ENCODE results near the gene MRPL4. TPM values are rescaled to one million over a fixed set of nuclear protein-coding genes. Genes with fewer than 3 reads are reported as not detected.
A peak's percentile ranks its signal among the peaks of the same experiment; 100 is the strongest.

The MRPL4 gene
- total and polyA plus RNA-seq, 2 of the 13 experiments (the other 11 are each of a cell fraction or from before 2014, with no cell fraction given) = 40.6 to 42.5 TPM

- TF ChIP-seq ZBTB49 (CRISPR knock-in tag; IDR thresholded peaks at IDR 0.05; ENCODE audit: borderline replicate concordance) = no peak
- TF ChIP-seq SRF (IDR thresholded peaks at IDR 0.05; ENCODE audit: low read depth, low read length) = no peak
- TF ChIP-seq MNT (IDR thresholded peaks at IDR 0.05) = no peak
- no peak for TF ChIP-seq ZNF225 (CRISPR knock-in tag; IDR thresholded peaks at IDR 0.05)
- TF ChIP-seq SP140L (CRISPR knock-in tag; IDR thresholded peaks at IDR 0.05; ENCODE audit: borderline replicate concordance) = no peak
- TF ChIP-seq, protein P1, sequence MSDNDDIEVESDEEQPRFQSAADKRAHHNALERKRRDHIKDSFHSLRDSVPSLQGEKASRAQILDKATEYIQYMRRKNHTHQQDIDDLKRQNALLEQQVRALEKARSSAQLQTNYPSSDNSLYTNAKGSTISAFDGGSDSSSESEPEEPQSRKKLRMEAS (IDR thresholded peaks at IDR 0.05) = no peak
- no peak for TF ChIP-seq ZNF607 (CRISPR knock-in tag; IDR thresholded peaks at IDR 0.05; ENCODE audit: borderline replicate concordance)
- TF ChIP-seq ZFP82 (CRISPR knock-in tag; IDR thresholded peaks at IDR 0.05; ENCODE audit: borderline replicate concordance) = peak; percentile 53; the same call in 1 of the 2 replicates
- TF ChIP-seq SETDB1 (CRISPR knock-in tag; IDR thresholded peaks at IDR 0.05; ENCODE audit: borderline replicate concordance) = no peak
- TF ChIP-seq HNF4G (IDR thresholded peaks at IDR 0.05; ENCODE audit: borderline replicate concordance, low read depth, low read length) = no peak
- TF ChIP-seq HNF4G (CRISPR knock-in tag; IDR thresholded peaks at IDR 0.05; ENCODE audit: borderline replicate concordance, low read depth) = no peak
- peak; percentile 80 for TF ChIP-seq NFYC (CRISPR knock-in tag; IDR thresholded peaks at IDR 0.05)
- no peak for TF ChIP-seq AHDC1 (CRISPR knock-in tag; IDR thresholded peaks at IDR 0.05; ENCODE audit: borderline replicate concordance)
- no peak for TF ChIP-seq ZNF747 (CRISPR knock-in tag; IDR thresholded peaks at IDR 0.05; ENCODE audit: borderline replicate concordance)
- TF ChIP-seq PHF21A (CRISPR knock-in tag; IDR thresholded peaks at IDR 0.05) = peak; percentile 51
- TF ChIP-seq ZNF564 (CRISPR knock-in tag; IDR thresholded peaks at IDR 0.05) = 0 out of 2 replicates have a peak, but pooled peaks have one; percentile 22
- TF ChIP-seq TFDP1 (CRISPR knock-in tag; IDR thresholded peaks at IDR 0.05; ENCODE audit: borderline replicate concordance) = peak; percentile 34; the same call in 1 of the 2 replicates
- TF ChIP-seq PCBP2 (optimal IDR thresholded peaks at IDR 0.05; ENCODE audit: low read depth, low read length, poor library complexity, severe bottlenecking) = no peak
- TF ChIP-seq MTF1 (CRISPR knock-in tag; IDR thresholded peaks at IDR 0.05) = no peak
- no peak for TF ChIP-seq MAFG (CRISPR knock-in tag; IDR thresholded peaks at IDR 0.05)
These were observed 36.7 kb downstream of the MRPL4 start (continued) for GRCh38 chr19:10288662-10289166.

Data from HepG2 (cell line).